Stimulated activated CD4-positive, alpha-beta T cell treated with anti-CD3 and anti-CD28 coated beads, Interleukin-1b, Interleukin-23, amount 100 ng/mL, for 48 hours (primary cell): ENCODE data around the gene FBXL15.

ENCODE experiments used
- DNase-seq: peaks from one replicate; pipeline ENCODE4 v3.0.0-alpha.2; 2020

The FBXL15 gene

DNA sequence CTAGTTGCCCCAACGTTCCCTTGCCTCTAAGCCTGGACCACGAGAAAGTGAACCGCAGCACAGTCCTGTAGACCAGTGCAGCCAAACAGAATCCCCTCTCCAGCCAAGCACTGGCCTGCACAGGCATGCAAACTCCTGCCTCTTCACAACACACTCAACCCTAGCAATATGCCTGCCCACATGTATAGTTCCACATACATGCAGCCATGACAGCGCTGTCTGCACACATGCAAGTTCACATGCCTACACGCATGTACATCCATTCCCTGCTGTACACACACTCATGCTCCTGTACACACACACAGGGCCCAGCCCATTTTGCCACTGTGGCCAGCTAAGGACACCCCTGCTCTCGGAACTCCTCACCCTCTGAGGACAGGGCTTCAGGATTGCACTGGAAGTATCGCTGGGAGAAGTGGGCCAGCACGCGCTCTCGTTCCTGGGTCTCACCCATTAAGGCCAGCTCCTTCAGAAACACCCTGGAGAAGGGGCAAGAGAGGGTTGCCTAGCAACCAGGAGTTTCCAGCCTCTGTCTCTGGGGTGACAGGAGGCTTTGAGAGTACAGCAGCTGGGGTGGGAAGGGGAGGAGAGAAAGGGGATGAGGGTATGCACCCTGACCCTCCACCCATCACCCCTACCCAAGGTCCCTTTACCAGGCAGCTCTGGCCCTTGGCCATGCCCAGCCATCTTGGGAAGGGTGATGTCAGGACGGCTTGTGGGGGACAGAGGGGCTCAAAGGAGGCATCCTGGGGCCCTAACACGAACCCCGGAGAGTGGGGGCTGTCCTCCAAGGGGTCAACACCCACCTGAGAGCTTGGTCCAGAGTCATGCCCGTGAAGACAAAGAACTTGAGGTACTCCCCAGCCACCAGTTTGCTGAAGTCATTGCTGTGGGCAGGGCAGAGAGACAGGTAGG is 9.0 kb upstream of the FBXL15 start:
- no peak for DNase-seq

DNA sequence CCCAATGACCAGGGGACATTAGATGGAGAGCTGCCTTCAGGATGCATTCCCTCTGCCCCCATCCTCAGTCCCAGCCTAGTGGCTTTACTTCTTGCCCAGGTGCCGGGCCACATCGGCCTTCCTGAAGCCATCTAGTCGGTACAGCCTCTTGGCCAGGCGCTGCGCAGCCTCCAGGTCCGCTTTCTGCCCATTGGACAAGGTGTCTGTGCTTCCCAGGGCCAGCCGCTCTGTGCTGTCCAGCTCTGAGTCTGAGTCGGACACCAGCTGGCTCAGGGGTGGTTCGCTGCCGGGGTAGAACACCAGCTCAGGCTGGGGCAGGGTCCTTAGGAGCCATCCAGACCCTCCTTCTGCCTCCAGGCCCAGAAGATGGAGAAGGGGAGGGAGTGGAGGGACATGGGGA is 8.3 kb upstream of the FBXL15 start:
- no peak for DNase-seq

DNA sequence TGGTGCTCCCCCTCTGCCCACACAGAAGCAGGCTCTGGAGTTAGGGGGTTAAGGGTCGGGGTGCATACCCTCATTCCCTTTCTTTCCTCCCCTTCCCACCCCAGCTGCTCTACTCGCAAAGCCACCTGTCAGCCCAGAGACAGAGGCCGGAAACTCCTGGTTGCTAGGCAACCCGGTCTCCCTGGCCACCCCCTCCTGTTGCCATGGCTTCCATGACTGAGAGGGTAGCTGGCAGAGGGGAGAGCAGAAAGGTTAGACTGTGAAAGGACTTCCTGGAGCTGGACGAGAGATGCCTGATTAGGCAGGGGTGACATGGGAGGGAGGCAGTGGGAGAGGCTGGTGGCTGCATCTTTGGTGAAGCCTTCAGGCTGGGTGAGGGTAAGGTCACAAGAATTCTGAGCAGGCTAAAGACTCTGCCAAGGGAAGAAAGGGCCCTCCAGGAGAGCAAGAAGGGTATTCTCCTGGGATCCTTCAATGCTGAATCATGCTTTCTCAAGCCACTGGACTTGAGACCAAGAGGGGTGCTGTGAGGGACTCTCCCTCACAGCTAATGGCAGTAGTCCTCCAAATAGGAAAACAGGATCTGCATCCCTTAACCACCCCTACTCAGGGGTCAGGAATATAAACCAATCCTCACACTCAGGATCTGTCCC is 7.5 kb upstream of the FBXL15 start:
- peak; percentile 59 for DNase-seq

DNA sequence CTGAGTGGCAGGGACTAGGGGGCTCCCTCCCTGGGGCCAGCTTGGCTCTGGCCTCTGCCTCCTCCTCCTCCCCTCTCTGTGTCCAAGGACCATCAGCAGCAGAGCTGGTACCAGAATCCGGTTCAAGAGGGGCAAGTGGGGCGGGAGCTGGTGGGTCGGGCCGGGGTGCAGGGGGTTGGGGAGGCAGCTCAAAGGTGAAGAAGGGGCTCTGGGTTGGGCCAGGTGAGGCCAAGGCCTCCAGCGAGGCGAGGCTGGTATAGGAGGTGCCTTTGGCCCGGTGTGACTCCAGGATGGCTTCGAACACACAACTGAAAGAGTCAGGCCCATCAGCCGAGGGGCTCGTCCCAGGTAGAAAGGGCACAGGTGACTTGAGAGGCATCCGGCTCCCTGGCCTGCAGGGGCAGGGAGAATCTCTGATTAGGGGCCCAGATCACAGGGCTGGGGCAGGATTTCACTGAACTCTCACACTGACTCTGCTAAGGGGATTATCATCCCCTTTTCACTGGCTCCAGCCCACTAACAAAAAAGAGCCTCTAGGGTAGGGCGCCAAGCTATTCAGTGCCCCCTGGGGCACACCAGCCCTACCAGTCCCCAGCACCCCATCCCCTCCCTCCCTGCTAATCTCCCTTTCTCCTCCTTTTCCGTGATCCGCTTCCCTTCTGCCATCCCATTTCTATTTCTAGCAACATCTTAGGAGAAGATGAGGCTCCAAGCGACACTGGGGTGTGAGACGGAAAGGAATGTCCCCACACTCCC is 6.7 kb upstream of the FBXL15 start:
- DNase-seq, result no peak

DNA sequence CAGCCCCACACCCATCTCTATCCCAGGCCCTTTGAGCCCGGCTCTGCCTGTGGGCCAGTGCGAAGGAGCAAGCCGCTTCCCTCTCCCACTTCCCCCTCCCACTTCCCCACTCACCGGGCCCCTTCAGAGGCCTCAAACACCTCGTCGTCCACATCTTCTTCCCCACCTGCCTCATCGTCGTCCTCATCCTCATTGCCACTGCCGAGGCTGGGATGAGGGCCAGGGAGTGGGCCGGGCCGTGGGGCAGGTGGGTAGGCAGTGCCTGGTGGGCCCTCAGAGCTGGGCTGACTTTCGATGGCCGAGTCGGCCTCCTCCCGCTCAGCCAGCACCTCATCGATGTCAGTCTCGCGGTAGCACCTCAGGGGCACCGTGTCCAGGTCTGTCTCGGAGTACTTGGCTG is 5.9 kb upstream of the FBXL15 start:
- no peak for DNase-seq

DNA sequence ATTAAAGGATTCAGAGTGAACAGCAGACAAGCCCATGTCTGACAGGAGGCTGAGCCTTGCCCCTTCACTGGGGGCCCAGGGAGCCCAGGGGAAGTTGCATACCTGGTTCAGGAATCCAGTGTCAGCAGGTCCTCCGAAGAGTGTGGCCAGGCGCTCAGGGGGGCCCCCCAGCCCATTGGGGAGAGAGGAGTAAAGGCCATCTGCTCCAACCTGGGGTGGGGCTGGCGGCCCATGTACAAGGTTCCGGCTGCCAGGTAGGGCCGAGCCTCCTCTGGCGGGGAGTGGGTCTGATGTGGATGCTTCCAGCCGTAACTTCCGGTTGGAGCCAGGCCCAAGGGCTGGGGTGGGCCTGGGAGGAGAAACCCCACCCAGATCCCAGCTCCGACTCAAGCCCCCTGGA is 4.4 kb upstream of the FBXL15 start:
- no peak for DNase-seq

DNA sequence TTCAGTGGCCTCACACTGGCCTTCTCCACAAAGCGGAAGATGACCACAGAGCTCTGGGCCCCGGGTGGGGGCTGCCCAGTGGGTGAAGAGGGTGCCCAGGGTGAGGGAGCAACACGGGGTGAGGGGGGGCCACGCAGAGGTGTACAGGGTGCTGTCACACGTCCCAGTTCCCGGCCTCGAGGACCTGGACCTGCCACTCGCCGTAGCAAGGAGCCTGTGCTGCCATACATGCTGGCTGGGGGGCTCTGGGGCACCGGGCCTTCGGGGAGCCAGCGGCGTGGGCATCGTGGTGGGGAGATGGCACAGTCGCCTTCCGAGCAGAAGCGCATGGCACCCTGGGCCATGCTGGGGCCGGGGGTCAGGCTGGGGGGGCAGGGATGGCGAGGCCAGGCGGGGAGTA is 3.9 kb upstream of the FBXL15 start:
- DNase-seq, result no peak

DNA sequence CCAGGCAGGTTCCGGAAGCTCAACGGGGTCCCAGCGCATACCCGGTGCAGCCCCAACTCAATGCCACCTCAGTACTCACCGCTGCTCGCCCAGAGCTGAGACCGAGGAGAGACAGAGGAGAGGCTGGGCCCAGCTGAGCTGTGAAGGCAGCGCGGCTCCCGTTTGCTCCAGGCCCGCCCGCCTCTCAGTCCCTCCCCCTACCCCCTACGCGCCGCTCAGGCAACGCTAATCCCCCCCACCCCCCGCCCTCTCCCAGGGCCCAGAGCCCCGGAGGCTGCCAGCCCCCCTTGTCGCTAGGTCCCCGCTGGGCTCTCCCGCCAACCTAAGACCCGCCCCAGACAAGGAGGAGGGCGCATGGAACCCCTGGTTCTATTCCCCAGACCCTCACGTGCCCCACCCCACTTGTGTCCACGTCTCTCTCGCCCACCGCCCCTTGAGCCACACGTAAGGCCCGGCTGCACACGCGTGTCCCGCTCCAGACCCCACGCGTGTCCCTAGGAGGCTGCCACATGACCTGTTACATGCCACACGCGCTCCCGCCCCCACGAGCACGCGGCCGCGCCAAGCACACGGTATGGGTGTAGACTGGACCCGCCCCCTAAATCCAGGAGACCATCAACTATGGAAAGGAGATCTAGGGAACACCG is 1.9 kb upstream of the FBXL15 start, which contains the start of gene PSD:
PSD (minus strand) TSS at position 164 of the 647 bp plus-strand sequence. CDS start 1,747 bp downstream, outside the sequence.
- DNase-seq, result no peak

DNA sequence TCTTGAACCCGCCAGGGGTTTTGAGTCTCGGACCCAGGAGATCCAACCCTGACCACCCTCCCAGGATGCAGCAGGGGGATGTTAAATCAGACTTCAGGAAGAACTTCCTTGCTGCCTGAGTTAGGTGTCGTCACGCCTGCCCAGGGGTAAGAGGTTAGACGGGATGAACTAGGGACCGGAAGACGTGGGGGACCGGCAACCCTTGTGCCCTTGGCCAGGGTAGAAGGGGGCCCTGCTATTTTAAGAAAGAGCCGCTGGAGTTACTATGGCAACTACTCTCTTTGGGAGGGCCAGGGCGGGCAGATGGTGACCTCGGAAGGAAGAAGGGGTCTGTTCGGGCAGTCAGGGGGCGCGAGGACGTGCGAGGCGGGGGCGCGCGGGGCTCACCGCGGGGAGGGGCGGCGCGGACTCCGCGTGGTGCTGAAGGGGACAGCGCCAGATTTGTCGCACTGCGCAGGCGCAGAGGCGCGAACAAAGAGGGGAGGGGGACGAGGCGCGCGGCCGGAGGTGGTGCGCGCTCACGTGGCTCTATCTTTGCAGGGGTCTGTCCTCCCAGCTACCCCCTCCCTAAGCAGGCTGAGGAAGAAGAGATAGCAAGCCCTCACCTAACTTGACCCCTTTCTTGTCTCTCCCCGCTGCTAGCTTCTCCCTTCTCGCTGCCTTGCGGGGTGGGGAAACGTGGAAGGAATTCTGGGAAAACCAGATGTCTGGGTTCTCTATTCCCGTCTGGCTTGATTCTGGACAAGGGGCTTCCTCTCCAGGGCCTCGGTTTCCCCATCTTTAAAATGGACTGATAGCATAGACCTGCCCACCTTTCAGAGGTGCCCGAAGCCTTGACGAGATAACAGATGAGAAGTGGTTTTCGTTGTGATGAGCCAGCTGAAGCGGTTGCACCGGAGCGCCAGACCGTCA is 1.1 kb upstream of the FBXL15 start:
- peak; percentile 69 for DNase-seq

DNA sequence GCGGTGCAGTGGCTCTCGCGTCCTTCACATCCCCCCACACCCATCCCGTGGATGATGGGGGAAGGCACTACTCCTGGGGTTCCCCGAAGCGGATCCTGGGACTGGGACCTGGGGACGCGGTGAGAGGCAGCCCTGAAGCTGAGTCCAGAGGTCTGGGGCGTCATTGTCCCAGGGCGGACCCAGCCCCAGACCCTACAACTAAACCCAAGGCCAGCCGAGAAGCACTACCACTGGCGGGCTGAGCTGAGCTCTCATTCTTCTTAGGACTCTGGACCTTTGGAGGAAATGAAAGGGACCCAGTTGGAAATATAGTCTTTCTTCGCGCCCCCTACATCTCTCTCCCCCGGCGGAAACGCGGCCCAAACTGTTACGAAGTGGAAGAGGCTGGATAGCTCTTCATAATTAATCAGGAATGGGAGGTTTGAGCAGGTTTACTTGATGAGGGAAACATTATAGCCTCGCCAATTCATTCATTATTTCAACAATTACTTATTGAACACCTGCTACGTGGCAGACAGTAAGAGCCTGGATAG is 389 bp upstream of the FBXL15 start:
- DNase-seq, result no peak

DNA sequence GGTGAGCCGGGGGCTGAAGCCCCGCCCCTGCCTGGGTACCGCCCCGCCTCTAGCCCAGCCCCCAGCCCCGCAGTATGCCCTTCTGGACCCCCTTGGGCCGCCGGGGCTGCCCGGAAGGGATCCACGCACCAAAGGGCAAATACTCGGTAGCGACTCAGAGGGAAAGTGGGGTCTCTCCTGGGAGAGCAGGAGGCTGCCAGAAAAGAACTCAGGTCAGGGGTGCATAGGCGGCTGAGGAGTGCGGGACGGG is 796 bp downstream of the FBXL15 start:
- DNase-seq, result no peak

DNA sequence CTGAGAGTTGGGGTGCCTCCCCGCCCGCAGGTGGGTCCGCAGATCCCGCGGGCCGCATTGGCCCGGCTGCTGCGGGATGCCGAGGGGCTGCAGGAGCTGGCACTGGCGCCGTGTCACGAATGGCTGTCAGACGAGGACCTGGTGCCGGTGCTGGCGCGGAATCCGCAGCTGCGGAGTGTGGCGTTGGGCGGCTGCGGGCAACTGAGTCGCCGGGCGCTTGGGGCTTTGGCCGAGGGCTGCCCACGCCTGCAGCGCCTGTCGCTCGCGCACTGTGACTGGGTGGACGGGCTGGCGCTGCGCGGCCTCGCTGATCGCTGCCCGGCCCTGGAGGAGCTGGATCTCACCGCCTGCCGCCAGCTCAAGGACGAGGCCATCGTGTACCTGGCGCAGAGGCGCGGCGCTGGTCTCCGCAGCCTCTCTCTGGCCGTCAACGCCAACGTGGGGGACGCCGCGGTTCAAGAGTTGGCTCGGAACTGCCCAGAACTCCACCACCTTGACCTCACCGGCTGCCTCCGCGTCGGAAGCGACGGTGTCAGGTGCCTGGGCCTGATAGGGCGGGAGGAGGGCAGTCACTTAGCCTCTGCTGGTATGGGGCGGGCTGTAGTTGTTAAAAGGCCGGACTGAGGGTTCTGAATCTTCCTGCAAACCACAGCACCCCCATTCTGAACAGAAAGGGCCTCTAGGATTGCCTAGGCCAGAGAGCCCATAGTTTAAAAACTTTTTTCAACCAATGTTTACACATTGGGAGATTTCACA is 1.3 kb downstream of the FBXL15 start:
- no peak for DNase-seq

DNA sequence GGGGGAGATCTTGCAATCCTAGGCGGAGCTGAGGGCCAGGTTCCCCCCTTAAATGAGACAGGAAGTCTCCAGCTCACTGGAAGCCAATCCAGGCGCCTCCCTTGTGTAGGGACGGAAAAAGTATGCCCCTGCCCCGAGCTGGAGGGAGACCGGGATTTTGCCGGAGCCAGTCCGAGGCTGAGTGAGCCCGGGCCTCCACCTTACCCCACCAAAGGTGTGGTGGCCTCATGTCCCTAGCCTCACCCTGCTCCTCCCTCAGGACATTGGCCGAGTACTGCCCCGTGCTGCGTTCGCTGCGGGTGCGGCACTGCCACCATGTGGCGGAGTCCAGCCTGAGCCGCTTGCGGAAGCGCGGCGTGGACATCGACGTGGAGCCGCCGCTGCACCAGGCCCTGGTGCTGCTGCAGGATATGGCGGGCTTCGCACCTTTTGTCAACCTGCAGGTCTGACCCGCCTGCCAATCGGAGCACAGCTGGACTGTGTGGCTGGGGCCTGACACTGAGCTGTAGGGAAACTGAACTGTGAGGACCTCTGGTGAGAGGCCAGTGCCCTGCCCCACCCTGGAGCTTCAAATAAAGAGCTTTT is 2.0 kb downstream of the FBXL15 start:
- DNase-seq, result peak; percentile 54

DNA sequence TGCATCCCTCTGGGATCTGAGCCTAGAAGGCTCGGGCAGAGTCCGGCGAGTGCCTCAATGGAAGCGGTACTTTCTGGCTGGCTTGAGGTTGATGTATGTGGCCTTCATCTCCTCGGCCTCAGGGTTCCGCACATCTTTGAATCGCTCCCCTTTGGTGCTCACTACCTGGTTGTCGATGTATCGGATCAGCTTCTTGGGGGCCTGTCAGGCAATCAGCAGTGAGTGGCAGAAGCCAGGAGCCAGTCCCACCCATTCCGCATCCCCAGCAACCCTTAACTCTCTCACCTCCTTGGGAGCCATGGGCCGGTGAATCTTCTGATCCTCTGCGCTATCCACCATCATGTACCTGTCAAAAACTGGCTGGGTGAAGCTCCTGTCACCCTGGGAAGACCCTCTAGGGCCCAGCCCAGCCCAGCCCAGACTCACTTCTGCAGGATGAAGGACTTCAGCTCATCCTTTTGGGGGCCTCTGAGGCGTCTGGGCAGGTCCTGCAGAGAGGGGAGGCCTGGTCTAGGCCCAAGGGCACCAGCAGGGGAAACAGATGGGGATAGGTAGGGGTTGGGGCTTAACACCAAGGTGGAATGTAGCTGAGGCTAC is 2.8 kb downstream of the FBXL15 start:
- no peak for DNase-seq

DNA sequence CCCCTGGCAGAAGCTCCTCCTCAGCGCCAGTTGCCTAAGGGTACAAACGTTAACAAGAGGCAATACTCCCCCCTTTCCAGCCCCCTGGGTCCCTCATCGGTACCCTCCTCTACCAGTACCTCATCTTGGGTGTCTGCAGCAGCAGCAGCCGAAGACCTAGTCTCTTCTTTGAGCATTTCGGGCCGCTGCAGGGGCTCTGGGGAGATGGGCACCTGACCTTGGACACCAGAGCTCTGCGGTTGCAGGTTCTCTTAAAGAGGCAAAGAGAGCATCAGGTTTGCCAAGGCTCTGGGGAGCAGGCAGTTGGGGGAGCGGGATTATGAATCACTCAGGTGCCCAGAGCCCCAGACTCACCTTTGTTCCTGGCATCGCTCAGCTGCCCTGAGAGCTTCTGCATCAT is 3.5 kb downstream of the FBXL15 start:
- no peak for DNase-seq

DNA sequence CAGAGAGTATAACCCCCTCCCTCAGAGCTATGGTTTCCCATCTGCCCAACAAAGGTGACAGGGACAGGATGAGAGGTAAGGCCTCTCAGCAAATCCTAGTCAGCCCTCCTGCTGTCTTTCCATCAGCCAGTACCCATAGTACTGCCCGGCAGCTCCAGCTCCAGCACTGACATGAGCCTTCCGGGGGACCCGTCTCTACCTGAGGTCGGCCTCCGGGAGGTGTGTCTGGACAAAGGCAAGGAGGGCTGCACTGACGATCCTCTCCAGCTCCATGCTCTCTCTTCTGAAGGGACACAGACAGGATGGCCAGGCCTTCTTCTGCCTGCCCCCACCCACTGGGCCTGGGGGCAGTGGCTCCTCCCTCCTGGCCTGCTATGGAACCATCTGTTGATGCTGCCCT is 4.3 kb downstream of the FBXL15 start:
- DNase-seq, result no peak

DNA sequence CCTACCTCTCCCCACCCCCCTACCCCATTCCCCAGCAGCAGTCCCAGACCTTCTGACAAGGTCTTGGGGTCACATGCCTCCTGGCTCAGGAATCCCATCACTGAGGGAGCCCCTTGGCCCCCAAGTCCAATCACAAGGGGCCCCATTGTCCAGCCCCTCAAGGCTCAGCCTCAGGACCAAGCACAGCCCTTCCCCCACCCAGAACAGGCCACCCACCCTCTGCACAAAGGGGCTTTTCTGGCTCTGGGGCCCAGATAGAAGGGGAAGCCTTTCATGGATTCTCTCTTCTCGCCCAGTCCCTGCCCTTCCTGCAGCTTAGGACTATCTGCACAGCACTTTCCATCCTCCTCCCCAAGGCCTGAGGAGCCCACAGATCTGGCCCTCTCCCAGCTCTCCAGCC is 4.8 kb downstream of the FBXL15 start:
- no peak for DNase-seq

DNA sequence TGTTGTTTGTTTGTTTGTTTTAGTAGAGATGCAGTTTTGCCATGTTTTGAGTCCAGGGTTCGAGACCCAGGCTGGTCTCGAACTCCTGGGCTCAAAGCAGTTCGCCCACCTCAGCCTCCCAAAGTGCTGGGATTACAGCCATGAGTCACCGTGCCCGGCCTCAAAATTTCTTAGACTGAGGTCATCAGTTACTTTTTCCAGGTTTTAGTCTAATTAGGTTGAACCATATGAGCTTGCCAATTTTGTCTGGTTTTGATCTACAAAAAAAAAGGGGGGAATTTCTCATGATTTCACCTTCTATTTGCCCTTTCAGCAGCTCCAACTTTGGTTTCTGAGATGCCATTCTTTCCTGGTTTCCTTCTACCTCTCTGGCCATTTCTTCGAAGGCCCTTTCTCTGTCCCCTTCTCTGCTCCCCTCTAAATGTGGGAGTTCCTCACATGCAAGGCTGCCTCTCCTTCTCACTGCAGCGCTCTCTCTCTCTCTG is 6.2 kb downstream of the FBXL15 start:
- no peak for DNase-seq

DNA sequence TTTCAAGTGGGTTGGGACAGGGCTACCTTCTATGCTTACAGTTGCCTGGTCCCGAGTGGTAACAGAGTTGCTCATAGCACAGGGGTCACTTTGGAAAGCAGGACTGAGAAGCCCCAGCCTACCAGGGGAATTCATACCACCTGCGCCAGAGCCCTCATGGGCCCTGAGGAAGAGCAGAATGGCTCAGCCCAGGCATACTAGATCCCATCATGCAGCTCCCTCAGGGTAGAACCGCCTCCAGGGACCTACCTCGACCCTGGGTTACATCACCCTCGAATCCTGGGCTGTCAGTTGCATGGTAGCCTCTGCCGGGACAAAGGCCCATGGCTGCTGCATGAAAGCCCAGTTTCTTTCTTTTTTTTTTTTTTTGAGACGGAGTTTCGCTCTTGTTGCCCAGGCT is 8.8 kb downstream of the FBXL15 start:
- DNase-seq, result no peak

DNA sequence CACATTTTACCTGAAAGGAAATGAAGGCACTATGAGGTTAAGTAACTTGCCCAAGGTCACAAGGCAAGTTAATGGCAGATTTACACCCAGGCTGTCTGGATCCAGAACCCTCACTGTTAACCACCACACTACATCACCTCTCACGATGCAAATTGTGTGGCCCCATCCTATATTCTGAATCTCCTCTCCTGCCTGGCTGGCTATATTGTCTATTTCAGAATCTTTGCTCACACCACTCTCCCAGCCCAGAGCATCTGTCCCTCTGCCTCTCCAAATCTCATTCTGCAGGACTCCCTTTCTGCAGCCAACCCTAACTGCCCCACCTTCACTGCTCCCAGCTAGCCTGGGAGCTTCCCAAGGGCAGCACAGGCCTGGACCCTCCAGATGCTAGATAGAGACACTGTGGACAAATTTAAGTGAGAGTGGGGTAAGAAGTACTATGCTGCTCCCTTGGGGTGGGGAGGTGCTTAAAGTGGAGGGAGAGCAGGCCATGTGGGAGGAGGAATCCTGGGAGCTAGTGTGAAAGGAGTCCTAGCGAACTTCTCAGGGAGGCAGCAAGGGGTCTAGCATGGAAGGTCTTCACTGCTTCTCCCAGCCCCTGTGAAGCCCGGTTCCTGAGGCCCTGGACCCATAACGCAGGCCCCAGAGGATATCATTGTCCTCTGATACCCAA is 11.0 kb downstream of the FBXL15 start:
- no peak for DNase-seq
